Measurements from ENCODE around the gene MSI1. TPM values are rescaled to one million over a fixed set of nuclear protein-coding genes. Genes with fewer than 3 reads are reported as not detected.

Gene MSI1
- total and polyA plus RNA-seq, 2 of the 13 experiments (the other 11 are each of a cell fraction or from before 2014, with no cell fraction given): 0.09 to 0.46 TPM

GRCh38 chr12:120292661-120293531 lies 76.1 kb downstream of the MSI1 start, which contains the start of gene RNU4-1 (continued):
- 0 out of 2 replicates have a peak, but pooled peaks have one; percentile 59 for TF ChIP-seq HNF1A (IDR thresholded peaks at IDR 0.05; ENCODE audit: low read depth)
- TF ChIP-seq HNF1A (CRISPR knock-in tag; IDR thresholded peaks at IDR 0.05; ENCODE audit: borderline replicate concordance): peak; percentile 55; the same call in 1 of the 2 replicates
- TF ChIP-seq HOXA7 (CRISPR knock-in tag; IDR thresholded peaks at IDR 0.05): 0 out of 2 replicates have a peak, but pooled peaks have one; percentile 46
- TF ChIP-seq HDAC2 (CRISPR knock-in tag; IDR thresholded peaks at IDR 0.05): peak; percentile 68; the same call in 1 of the 2 replicates
- TF ChIP-seq MTERF4 (CRISPR knock-in tag; IDR thresholded peaks at IDR 0.05): no peak
- no peak for TF ChIP-seq CERS6 (CRISPR knock-in tag; IDR thresholded peaks at IDR 0.05)
- TF ChIP-seq E2F1 (CRISPR knock-in tag; IDR thresholded peaks at IDR 0.05): peak; percentile 74; the same call in 1 of the 2 replicates
- TF ChIP-seq ISL2 (CRISPR knock-in tag; IDR thresholded peaks at IDR 0.05): peak; percentile 87
- no peak for TF ChIP-seq PTBP1 (IDR thresholded peaks at IDR 0.05; ENCODE audit: low read depth, low read length, poor library complexity, severe bottlenecking)
- TF ChIP-seq ZNF703 (CRISPR knock-in tag; IDR thresholded peaks at IDR 0.05; ENCODE audit: borderline replicate concordance): peak; percentile 63; the same call in 1 of the 2 replicates
- peak; percentile 84 for TF ChIP-seq ZNF639 (CRISPR knock-in tag; conservative IDR thresholded peaks at IDR 0.05)
- TF ChIP-seq SOX6 (IDR thresholded peaks at IDR 0.05): no peak
- peak; percentile 52 for TF ChIP-seq SOX6 (CRISPR knock-in tag; IDR thresholded peaks at IDR 0.05)
- no peak for TF ChIP-seq HNRNPK (IDR thresholded peaks at IDR 0.05; ENCODE audit: low read depth, low read length, poor library complexity, severe bottlenecking)
- TF ChIP-seq YEATS4 (CRISPR knock-in tag; IDR thresholded peaks at IDR 0.05; ENCODE audit: borderline replicate concordance): peak; percentile 50; the same call in 1 of the 2 replicates
- no peak for TF ChIP-seq FOXA1 (IDR thresholded peaks at IDR 0.05)
- TF ChIP-seq FOXA1 (CRISPR knock-in tag; IDR thresholded peaks at IDR 0.05): no peak; the same call in 1 of the 2 replicates
